ENCODE measurements around the gene PRKCE.

Gene PRKCE

DNA sequence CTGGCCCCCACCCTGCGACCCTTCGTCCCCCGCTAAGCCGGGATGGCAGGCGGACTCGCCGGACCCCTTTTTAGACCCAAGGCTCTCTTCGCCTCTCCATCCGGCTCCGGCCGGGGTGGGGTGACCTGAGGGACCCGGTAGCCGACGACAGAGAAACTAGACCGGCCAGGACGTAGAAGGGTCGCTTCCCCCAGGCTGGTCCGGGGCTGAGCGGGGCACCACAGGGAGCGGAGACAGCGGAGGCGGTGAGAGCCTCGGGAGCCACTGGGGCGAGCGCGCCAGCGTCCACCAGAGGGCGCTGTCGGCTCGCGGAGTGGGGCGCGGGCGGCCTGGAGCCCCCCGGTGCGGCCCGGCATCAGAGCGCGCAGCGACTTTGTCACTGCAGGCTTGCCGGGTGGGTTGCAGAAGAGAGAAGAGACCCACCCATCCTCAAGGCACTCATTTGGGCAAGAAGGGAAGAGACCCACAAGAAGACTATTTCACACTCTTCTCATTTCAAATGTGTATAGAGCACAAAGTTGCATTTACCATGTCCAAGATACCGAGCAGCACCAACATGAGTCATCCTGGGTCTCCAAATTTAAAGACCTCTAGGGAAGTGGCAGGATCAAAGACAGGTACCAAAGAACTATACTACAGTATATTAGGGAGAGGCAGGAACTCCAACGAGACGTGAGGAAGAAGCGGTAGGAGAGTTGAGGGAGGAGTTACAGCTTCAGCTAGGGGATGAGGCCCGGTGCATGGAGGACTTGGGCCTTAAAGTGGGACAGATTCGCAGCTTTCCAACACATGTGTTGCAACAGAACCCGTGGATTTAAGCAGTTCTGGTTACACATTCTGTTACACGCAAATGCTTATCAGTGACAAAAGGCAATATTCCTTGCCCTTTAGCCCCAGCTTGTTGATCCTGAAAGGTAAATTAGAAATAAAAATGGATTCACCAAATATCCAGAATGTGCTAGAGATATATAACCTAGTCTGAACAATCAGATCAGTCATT is 7.6 kb upstream of the PRKCE start:
- Mint-ChIP-seq H3K4me1 (ENCODE audit: low read depth) (peaks cover 22% of the 10 kb centered on the region), H3K4me3 (peak overlapping the region; percentile 75), H3K9me3 (peaks cover 3% of the 10 kb centered on the region), H3K27ac (no peak overlapping the region), H3K27me3 (ENCODE audit: low read depth) (peaks cover 36% of the 10 kb centered on the region), H3K36me3 (ENCODE audit: low read depth) (no peaks in the 10 kb centered on the region)
- peak; percentile 66 for DNase-seq (ENCODE audit: low spot score)

DNA sequence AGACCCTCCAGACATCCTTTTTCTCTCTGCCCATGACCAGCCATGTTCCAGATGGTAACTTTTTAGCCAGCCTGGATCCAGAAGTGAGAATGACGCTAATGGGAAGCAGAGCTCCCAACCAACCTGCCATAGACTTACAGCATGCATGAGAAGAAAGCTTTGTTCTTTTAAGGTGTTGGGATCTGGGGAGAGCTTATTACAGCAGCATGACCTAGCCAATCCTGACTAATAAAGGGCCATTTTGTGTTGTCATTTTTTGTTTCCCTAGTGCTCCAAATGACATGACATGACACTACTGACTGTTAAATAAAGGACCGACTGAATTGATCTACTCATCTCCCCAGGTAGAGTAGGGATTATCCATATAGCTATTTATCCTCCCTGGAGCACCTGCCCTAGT is 5.2 kb upstream of the PRKCE start:
- H3K36me3 Mint-ChIP-seq (ENCODE audit: low read depth) = peaks cover 2% of the 10 kb centered on the region
- H3K27me3 Mint-ChIP-seq (ENCODE audit: low read depth) = peaks cover 29% of the 10 kb centered on the region

DNA sequence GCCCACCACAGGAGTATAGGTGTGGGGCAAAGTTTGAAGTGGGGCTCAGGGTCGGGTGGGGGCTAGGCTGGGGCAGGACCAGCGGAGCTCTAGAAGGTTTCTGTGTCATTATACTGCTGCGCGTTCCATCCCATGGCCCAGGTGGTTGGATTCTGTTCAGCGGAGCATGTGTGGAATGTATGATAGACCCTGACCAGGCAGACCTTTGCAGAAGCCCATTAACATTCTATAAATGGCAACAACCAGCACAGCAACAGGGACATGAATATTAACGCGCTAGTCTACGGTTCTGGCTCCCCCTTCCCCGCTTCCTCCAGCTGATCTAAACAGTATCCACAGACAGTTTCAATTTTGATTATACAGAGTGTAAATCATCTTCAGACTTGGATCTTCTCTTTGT is 4.1 kb upstream of the PRKCE start:
- Mint-ChIP-seq H3K27ac (no peak overlapping the region), H3K9me3 (peaks cover 3% of the 10 kb centered on the region), H3K4me1 (ENCODE audit: low read depth) (peaks cover 26% of the 10 kb centered on the region), H3K27me3 (ENCODE audit: low read depth) (peaks cover 23% of the 10 kb centered on the region), H3K4me3 (no peak overlapping the region), H3K36me3 (ENCODE audit: low read depth) (peaks cover 2% of the 10 kb centered on the region)
- DNase-seq (ENCODE audit: low spot score) = no peak

More for the DNA sequence above, 5.2 kb upstream of the PRKCE start:
- no peak overlapping the region for H3K4me3 Mint-ChIP-seq
- peaks cover 22% of the 10 kb centered on the region for H3K4me1 Mint-ChIP-seq (ENCODE audit: low read depth)
- H3K9me3 Mint-ChIP-seq = peaks cover 3% of the 10 kb centered on the region
- DNase-seq (ENCODE audit: low spot score) = no peak
- no peak overlapping the region for H3K27ac Mint-ChIP-seq

- Mint-ChIP-seq H3K4me3 (no peak overlapping the region), H3K9me3 (peaks cover 3% of the 10 kb centered on the region), H3K27me3 (ENCODE audit: low read depth) (peaks cover 27% of the 10 kb centered on the region), H3K4me1 (ENCODE audit: low read depth) (peaks cover 31% of the 10 kb centered on the region), H3K36me3 (ENCODE audit: low read depth) (peaks cover 4% of the 10 kb centered on the region), H3K27ac (no peak overlapping the region)
- no peak for DNase-seq (ENCODE audit: low spot score)
Observed at GRCh38 chr2:45647986-45648520, 3.4 kb upstream of the PRKCE start.

DNA sequence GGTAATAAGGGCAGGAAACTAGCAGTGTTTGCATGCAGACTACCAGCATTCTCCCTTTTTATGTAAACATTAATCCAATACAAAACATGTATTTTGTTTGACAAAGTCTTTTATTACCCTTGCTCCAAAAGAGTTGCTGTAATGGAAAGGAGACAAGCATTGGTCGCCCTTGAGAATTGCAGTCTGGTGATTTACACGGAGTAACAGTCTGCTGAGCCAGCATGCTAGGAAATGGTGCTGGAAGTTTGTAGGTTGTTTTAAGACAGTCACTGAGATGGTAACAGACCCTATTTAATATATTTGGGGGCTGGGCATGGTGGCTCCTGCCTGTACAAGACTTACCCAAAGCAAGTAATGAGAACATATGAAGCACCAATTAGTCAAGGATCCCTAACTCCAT is 2.8 kb upstream of the PRKCE start:
- Mint-ChIP-seq H3K36me3 (ENCODE audit: low read depth) (peaks cover 4% of the 10 kb centered on the region), H3K4me3 (no peak overlapping the region), H3K27ac (no peak overlapping the region), H3K9me3 (peaks cover 3% of the 10 kb centered on the region), H3K27me3 (ENCODE audit: low read depth) (peaks cover 24% of the 10 kb centered on the region), H3K4me1 (ENCODE audit: low read depth) (peaks cover 29% of the 10 kb centered on the region)
- no peak for DNase-seq (ENCODE audit: low spot score)

DNA sequence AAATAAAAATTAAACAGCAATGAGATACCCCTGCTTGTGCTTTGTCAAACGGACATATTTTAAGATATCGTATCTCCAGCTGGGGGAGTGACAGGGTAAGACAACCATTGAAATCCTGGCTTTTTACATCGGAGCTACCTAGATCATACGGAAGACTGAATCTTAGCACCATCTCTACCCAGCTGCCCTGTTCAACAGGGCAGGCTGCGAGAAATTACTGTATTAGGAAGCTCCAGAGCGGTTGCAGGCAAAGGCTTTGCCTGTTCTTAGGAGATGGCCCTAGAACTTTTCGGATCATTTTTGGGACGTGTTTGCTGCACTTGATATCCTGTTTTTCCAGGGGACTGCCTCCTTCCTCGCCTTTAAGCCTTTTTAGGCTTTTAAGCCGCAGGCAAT is 2.0 kb upstream of the PRKCE start:
- H3K4me3 Mint-ChIP-seq = peak overlapping the region; percentile 89
- H3K36me3 Mint-ChIP-seq (ENCODE audit: low read depth) = peaks cover 4% of the 10 kb centered on the region
- peaks cover 33% of the 10 kb centered on the region for H3K4me1 Mint-ChIP-seq (ENCODE audit: low read depth)
- peaks cover 3% of the 10 kb centered on the region for H3K9me3 Mint-ChIP-seq
- DNase-seq (ENCODE audit: low spot score) = no peak
- H3K27ac Mint-ChIP-seq = peak overlapping the region; percentile 47
- H3K27me3 Mint-ChIP-seq (ENCODE audit: low read depth) = peaks cover 26% of the 10 kb centered on the region

DNA sequence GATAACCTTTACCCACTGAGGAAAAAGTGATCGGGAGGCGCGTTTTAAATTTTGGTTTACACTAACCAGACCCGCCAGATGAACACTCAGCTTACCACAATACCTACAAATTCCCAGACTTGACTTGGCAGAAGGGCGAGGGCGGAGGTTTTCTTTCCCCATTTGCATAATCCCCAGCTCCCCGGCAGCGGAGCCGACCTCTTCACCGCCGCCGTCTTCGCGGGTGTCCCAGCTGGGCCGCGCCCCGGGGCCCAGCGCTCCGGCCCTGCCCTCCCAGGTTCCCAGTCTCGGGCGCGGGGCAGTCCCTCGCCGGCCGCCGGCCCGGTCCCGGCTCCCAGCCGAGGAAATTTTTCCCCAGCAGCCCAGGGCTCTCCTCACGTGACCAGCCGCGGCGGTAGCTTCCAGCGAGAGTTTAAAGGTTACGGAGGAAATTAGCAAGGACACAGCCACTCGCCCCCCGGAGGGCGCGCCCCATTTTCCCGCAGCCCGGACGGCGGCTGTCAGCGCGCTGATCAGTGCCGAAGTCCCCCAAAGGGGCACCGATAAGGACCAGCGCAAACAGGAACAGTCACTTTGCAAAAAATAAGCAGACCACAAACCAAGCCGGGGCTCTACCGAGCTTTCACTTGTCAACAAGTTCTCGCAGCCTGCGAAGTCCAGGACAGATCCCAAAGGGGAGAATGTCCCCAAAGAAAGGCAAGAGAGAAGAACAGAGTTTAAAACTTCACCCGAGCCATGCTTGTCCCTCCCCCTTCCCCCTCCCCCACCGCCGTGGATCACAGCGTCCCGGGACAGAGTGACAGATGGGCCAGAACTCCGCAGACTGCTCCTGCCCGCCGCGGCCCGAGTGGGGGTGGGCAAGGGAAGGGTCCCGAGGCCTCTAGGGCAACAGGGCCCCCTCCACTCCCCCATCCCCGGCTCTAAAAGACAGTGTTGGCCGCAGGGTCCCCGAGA is 1.3 kb upstream of the PRKCE start:
- peaks cover 26% of the 10 kb centered on the region for H3K27me3 Mint-ChIP-seq (ENCODE audit: low read depth)
- peak overlapping the region; percentile 89 for H3K4me3 Mint-ChIP-seq
- peaks cover 33% of the 10 kb centered on the region for H3K4me1 Mint-ChIP-seq (ENCODE audit: low read depth)
- peaks cover 3% of the 10 kb centered on the region for H3K9me3 Mint-ChIP-seq
- peak; percentile 65 for DNase-seq (ENCODE audit: low spot score)
- peaks cover 4% of the 10 kb centered on the region for H3K36me3 Mint-ChIP-seq (ENCODE audit: low read depth)
- H3K27ac Mint-ChIP-seq = peak overlapping the region; percentile 84

GRCh38 chr2:45650851-45651414 is 542 bp upstream of the PRKCE start:
- H3K36me3 Mint-ChIP-seq (ENCODE audit: low read depth) = peaks cover 4% of the 10 kb centered on the region
- peak overlapping the region; percentile 98 for H3K27ac Mint-ChIP-seq
- peak overlapping the region; percentile 93 for H3K4me3 Mint-ChIP-seq
- H3K4me1 Mint-ChIP-seq (ENCODE audit: low read depth) = peaks cover 33% of the 10 kb centered on the region
- H3K27me3 Mint-ChIP-seq (ENCODE audit: low read depth) = peaks cover 21% of the 10 kb centered on the region
- DNase-seq (ENCODE audit: low spot score) = peak; percentile 92
- peaks cover 3% of the 10 kb centered on the region for H3K9me3 Mint-ChIP-seq

GRCh38 chr2:45652090-45653031 is 886 bp downstream of the PRKCE start:
- H3K36me3 Mint-ChIP-seq (ENCODE audit: low read depth) = peaks cover 4% of the 10 kb centered on the region
- peaks cover 33% of the 10 kb centered on the region for H3K4me1 Mint-ChIP-seq (ENCODE audit: low read depth)
- peak overlapping the region; percentile 77 for H3K4me3 Mint-ChIP-seq
- peak overlapping the region; percentile 72 for H3K27ac Mint-ChIP-seq
- peak; percentile 18 for DNase-seq (ENCODE audit: low spot score)
- H3K27me3 Mint-ChIP-seq (ENCODE audit: low read depth) = peaks cover 19% of the 10 kb centered on the region
- no peaks in the 10 kb centered on the region for H3K9me3 Mint-ChIP-seq

DNA sequence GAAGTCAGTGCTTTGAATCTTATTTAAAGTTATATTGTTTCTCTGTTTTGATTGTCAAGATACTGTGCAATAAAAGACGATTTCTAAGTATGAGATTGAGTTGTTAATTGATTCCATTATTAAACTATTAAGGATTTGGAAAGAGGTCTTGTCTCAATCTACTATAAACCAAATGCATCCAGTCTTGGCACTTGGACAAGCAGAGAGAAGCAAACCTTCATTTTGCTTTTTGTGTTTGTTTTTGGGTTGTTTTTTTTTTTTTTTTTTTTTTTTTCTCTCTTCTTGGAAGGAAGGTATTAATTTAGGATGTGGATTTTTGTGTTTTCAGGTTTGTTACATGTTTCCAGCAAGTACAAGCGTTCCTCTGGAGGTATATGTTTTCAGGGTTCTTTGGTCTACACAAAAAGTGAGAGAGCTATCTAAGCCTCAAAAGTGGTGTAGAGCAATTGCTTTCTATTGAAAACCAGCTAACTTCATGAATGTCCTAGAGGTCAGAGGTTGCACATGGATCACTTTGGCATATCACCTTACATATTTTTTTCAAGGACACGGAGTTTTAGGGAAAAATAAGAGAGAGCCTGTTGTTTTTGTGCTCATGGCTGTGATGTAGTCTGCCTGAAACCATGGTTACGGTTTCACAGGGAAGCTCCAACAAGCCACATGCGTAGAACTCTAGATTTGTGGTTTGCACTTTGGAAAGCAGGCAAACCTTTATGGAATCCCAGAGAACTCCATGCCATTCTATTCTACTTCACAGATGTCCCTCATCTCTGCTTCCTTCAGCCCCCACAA is 1.8 kb downstream of the PRKCE start:
- Mint-ChIP-seq H3K4me3 (peak overlapping the region; percentile 77), H3K36me3 (ENCODE audit: low read depth) (peaks cover 4% of the 10 kb centered on the region), H3K27ac (no peak overlapping the region), H3K27me3 (ENCODE audit: low read depth) (peaks cover 19% of the 10 kb centered on the region), H3K4me1 (ENCODE audit: low read depth) (peaks cover 26% of the 10 kb centered on the region), H3K9me3 (no peaks in the 10 kb centered on the region)
- no peak for DNase-seq (ENCODE audit: low spot score)

- H3K4me1 Mint-ChIP-seq (ENCODE audit: low read depth) = peaks cover 24% of the 10 kb centered on the region
- H3K9me3 Mint-ChIP-seq = no peaks in the 10 kb centered on the region
- no peak overlapping the region for H3K4me3 Mint-ChIP-seq
Observed at GRCh38 chr2:45654250-45654649, 2.8 kb downstream of the PRKCE start.

DNA sequence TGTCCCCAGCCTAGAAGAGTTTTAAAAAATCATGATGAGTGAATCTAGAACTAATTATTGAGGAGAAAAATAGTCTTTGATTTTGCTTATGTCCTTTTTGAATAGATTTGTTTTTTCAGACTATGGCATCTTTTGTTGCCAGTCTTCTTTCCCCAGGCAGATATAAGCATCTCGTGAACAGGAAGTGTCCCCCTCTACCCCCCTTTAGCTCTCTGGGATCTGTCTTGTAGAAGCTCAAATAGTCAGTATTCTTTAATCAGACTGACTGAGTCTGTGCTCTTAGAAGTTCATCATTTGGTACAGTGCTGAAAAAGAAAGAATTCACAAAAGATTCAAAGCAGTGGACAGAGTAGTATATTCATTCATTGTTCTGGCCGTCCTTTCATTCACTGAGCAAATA is 10.4 kb downstream of the PRKCE start:
- Mint-ChIP-seq H3K9me3 (no peaks in the 10 kb centered on the region), H3K4me1 (ENCODE audit: low read depth) (no peaks in the 10 kb centered on the region), H3K27ac (no peak overlapping the region), H3K4me3 (no peak overlapping the region), H3K36me3 (ENCODE audit: low read depth) (peaks cover 1% of the 10 kb centered on the region), H3K27me3 (ENCODE audit: low read depth) (no peaks in the 10 kb centered on the region)
- DNase-seq (ENCODE audit: low spot score) = no peak

More at GRCh38 chr2:45654250-45654649, 2.8 kb downstream of the PRKCE start:
- no peak overlapping the region for H3K27ac Mint-ChIP-seq
- peaks cover 16% of the 10 kb centered on the region for H3K27me3 Mint-ChIP-seq (ENCODE audit: low read depth)
- DNase-seq (ENCODE audit: low spot score) = no peak
- peaks cover 4% of the 10 kb centered on the region for H3K36me3 Mint-ChIP-seq (ENCODE audit: low read depth)
